H1 (cell line): ENCODE data around the gene PPP1R3G. TPM values are rescaled to one million over a fixed set of nuclear protein-coding genes. Genes with fewer than 3 reads are reported as not detected.

ENCODE experiments used
- CTCF ChIA-PET: fragments of 300-600 bp; sonication (Branson Sonifier 250); formaldehyde crosslinking; loops from one replicate; lab custom pipeline; 2021; ENCODE audit not compliant: partially characterized antibody; lab: Charles Lee
- POLR2A ChIA-PET: fragments of 300-600 bp; sonication (Branson Sonifier 250); formaldehyde crosslinking; loops from one replicate; lab custom pipeline; 2021; ENCODE audit warnings: inconsistent platforms; ENCODE audit not compliant: partially characterized antibody; lab: Charles Lee
- DNase-seq, 2 experiments: peaks; one replicate each; pipeline versions ENCODE4 v3.0.0 to v3.0.0-alpha.2; 2010 to 2022; ENCODE audit warnings: low spot score in 2 of 2, low read depth in 1 of 2, mixed read lengths in 1 of 2
- FAIRE-seq: peaks from 2 replicates; lab custom pipeline; 2011; peaks lifted over from hg19 to GRCh38; lab: Jason Lieb, UNC
- H2AFZ ChIP-seq: 2 replicates; pipeline ENCODE4 v1.8.1; 2012; ENCODE audit warnings: low read length, inconsistent platforms
- H2AK5ac ChIP-seq: 2 replicates; pipeline ENCODE4 v1.6.1; 2013; ENCODE audit warnings: low read depth, low read length
- H2BK120ac ChIP-seq: replicated peaks from 2 replicates; pipeline ENCODE3; 2013; ENCODE audit warnings: low read depth, low read length, inconsistent platforms
- H2BK12ac ChIP-seq: 2 replicates; pipeline ENCODE4 v1.6.1; 2013; ENCODE audit warnings: low read depth, low read length
- H2BK15ac ChIP-seq: 2 replicates; pipeline ENCODE4 v1.6.1; 2013; ENCODE audit warnings: low read length
- H2BK20ac ChIP-seq: 2 replicates; pipeline ENCODE4 v1.6.1; 2013; ENCODE audit warnings: low read length
- H2BK5ac ChIP-seq: 2 replicates; pipeline ENCODE4 v1.6.1; 2013; ENCODE audit warnings: low read depth, low read length
- H3K14ac ChIP-seq: 2 replicates; pipeline ENCODE4 v1.6.1; 2013; ENCODE audit warnings: inconsistent platforms; ENCODE audit not compliant: insufficient read length
- H3K18ac ChIP-seq: 2 replicates; pipeline ENCODE4 v1.6.1; 2013; ENCODE audit warnings: low read length; ENCODE audit errors: extremely low read depth
- H3K23ac ChIP-seq: 2 replicates; pipeline ENCODE4 v1.6.1; 2013; ENCODE audit warnings: inconsistent platforms; ENCODE audit not compliant: insufficient read length
- H3K23me2 ChIP-seq: 2 replicates; pipeline ENCODE4 v1.6.1; 2013; ENCODE audit warnings: low read depth, low read length
- H3K27ac ChIP-seq: 2 replicates; pipeline ENCODE4 v1.6.1; 2011; ENCODE audit warnings: low read depth, low read length, inconsistent platforms
- H3K27me3 ChIP-seq, 4 experiments: replicated peaks in 1 of 4; 1 replicate in 1 of 4; 2 replicates in 3 of 4; pipeline versions ENCODE4 v1.6.1 to v1.8.1; 2011 to 2013; ENCODE audit warnings: low read length in 3 of 4, mild to moderate bottlenecking in 3 of 4, inconsistent platforms in 2 of 4, mixed read lengths in 2 of 4, moderate library complexity in 1 of 4; ENCODE audit not compliant: control insufficient read depth in 3 of 4, insufficient read depth in 3 of 4; ENCODE audit errors: extremely low read depth in 1 of 4
- H3K36me3 ChIP-seq, 4 experiments: 2 replicates each; pipeline versions ENCODE4 v1.6.1 to v1.8.1; 2011 to 2013; ENCODE audit warnings: mild to moderate bottlenecking in 4 of 4, low read length in 3 of 4, moderate library complexity in 2 of 4, control low read depth in 1 of 4, inconsistent platforms in 1 of 4; ENCODE audit not compliant: insufficient read depth in 4 of 4, control insufficient read depth in 2 of 4
- H3K4ac ChIP-seq: replicated peaks from 2 replicates; pipeline ENCODE3; 2013; ENCODE audit warnings: low read length, low read depth, mixed read lengths, inconsistent platforms; ENCODE audit not compliant: insufficient read length
- H3K4me1 ChIP-seq, 4 experiments: replicated peaks in 1 of 4; 1 replicate in 1 of 4; 2 replicates in 3 of 4; pipeline versions ENCODE4 v1.6.1 to v1.8.1; 2011 to 2013; ENCODE audit warnings: low read length in 3 of 4, inconsistent platforms in 2 of 4, mixed read lengths in 1 of 4; ENCODE audit not compliant: insufficient read depth in 4 of 4, control insufficient read depth in 3 of 4
- H3K4me2 ChIP-seq, 2 experiments: 2 replicates each; pipeline versions ENCODE4 v1.6.1 to v1.8.1; 2011 to 2013; ENCODE audit warnings: low read depth in 2 of 2, low read length in 2 of 2, control low read depth in 1 of 2, inconsistent platforms in 1 of 2, mild to moderate bottlenecking in 1 of 2; ENCODE audit not compliant: insufficient read depth in 1 of 2
- H3K4me3 ChIP-seq, 4 experiments: fragments of 200-600, 300-600 bp in 1 of 4; sonication (generic), shearing (Covaris generic), sonication (Bioruptor Twin) in 1 of 4; 2 replicates each; pipeline versions ENCODE4 v1.5.1 to v1.8.1; 2011 to 2016; ENCODE audit warnings: low read length in 4 of 4, low read depth in 3 of 4, control low read depth in 2 of 4, inconsistent platforms in 2 of 4, mild to moderate bottlenecking in 2 of 4, mixed read lengths in 1 of 4, moderate library complexity in 1 of 4; ENCODE audit not compliant: insufficient read depth in 2 of 4; ENCODE audit errors: extremely low read depth in 1 of 4
- H3K56ac ChIP-seq: replicated peaks from 2 replicates; pipeline ENCODE3; 2013; ENCODE audit warnings: low read depth, mild to moderate bottlenecking, mixed read lengths, low read length, inconsistent platforms; ENCODE audit not compliant: insufficient read length
- H3K79me1 ChIP-seq: 2 replicates; pipeline ENCODE4 v1.6.1; 2013; ENCODE audit warnings: low read depth, low read length, control low read depth
- H3K79me2 ChIP-seq, 2 experiments: 2 replicates each; pipeline versions ENCODE4 v1.6.1 to v1.8.1; 2012 to 2013; ENCODE audit warnings: low read length in 2 of 2, mild to moderate bottlenecking in 2 of 2, inconsistent platforms in 1 of 2; ENCODE audit not compliant: insufficient read depth in 2 of 2, control insufficient read depth in 1 of 2
- H3K9ac ChIP-seq, 4 experiments: replicated peaks in 1 of 4; 1 replicate in 1 of 4; 2 replicates in 3 of 4; pipeline versions ENCODE4 v1.6.1 to v1.8.1; 2011 to 2013; ENCODE audit warnings: low read depth in 3 of 4, low read length in 3 of 4, control low read depth in 2 of 4, mild to moderate bottlenecking in 2 of 4, moderate library complexity in 2 of 4, inconsistent platforms in 1 of 4; ENCODE audit errors: extremely low read depth in 1 of 4
- H3K9me3 ChIP-seq, 2 experiments: 2 replicates each; pipeline versions ENCODE4 v1.6.1 to v1.8.1; 2012 to 2013; ENCODE audit warnings: mild to moderate bottlenecking in 2 of 2, moderate library complexity in 2 of 2, control low read depth in 1 of 2, inconsistent platforms in 1 of 2, low read depth in 1 of 2, low read length in 1 of 2, mixed read lengths in 1 of 2; ENCODE audit not compliant: insufficient read depth in 2 of 2
- H4K20me1 ChIP-seq, 2 experiments: replicated peaks in 1 of 2; 2 replicates each; pipeline versions ENCODE3 to v1.8.1; 2011 to 2013; ENCODE audit warnings: inconsistent platforms in 2 of 2, low read length in 2 of 2, mild to moderate bottlenecking in 1 of 2; ENCODE audit not compliant: insufficient read depth in 2 of 2, control insufficient read depth in 1 of 2
- H4K5ac ChIP-seq: 2 replicates; pipeline ENCODE4 v1.6.1; 2013; ENCODE audit warnings: low read length, low read depth, mixed read lengths, inconsistent platforms; ENCODE audit not compliant: insufficient read length
- H4K8ac ChIP-seq: 2 replicates; pipeline ENCODE4 v1.8.0; 2013; ENCODE audit warnings: mild to moderate bottlenecking, moderate library complexity, low read length, inconsistent platforms; ENCODE audit not compliant: insufficient read depth; ENCODE audit errors: extremely low read depth
- H4K91ac ChIP-seq: replicated peaks from 2 replicates; pipeline ENCODE3; 2013; ENCODE audit warnings: low read length, mixed read lengths, inconsistent platforms; ENCODE audit not compliant: insufficient read length
- ATF3 ChIP-seq: IDR thresholded peaks from 2 replicates; pipeline ENCODE4 v1.6.1; 2011; ENCODE audit warnings: low read depth, mild to moderate bottlenecking, low read length; ENCODE audit not compliant: insufficient read depth
- BCL11A ChIP-seq, 2 experiments: IDR thresholded peaks; one replicate each; pipeline ENCODE4 v1.6.1; 2011; ENCODE audit warnings: low read depth in 2 of 2, low read length in 2 of 2, mild to moderate bottlenecking in 2 of 2
- CREB1 ChIP-seq: IDR thresholded peaks from 2 replicates; pipeline ENCODE4 v1.6.1; 2012; ENCODE audit warnings: inconsistent platforms
- CTBP2 ChIP-seq: IDR thresholded peaks from 2 replicates; pipeline ENCODE4 v1.7.0; 2011; ENCODE audit warnings: borderline replicate concordance, mild to moderate bottlenecking, moderate library complexity, mixed read lengths, low read length; ENCODE audit not compliant: insufficient read depth, insufficient read length
- GTF2F1 ChIP-seq: IDR thresholded peaks from 2 replicates; pipeline ENCODE4 v1.6.1; 2012; ENCODE audit warnings: low read depth, low read length, improper control_type of control experiment, borderline replicate concordance
- HDAC2 ChIP-seq, 2 experiments: fragments of 300-600 bp in 1 of 2; sonication (generic) in 1 of 2; IDR thresholded peaks; 2 replicates each; pipeline ENCODE4 v1.6.1; 2011 to 2012; ENCODE audit warnings: low read depth in 2 of 2, low read length in 2 of 2, mild to moderate bottlenecking in 2 of 2, moderate library complexity in 2 of 2, borderline replicate concordance in 1 of 2, inconsistent platforms in 1 of 2
- NANOG ChIP-seq: IDR thresholded peaks from 2 replicates; pipeline ENCODE4 v1.6.1; 2011; ENCODE audit warnings: low read length, low read depth, mild to moderate bottlenecking, inconsistent platforms; ENCODE audit not compliant: insufficient read depth, poor library complexity, severe bottlenecking
- POU5F1 ChIP-seq: IDR thresholded peaks from 2 replicates; pipeline ENCODE4 v1.6.1; 2011; ENCODE audit warnings: low read depth, mild to moderate bottlenecking, low read length, moderate library complexity
- RFX5 ChIP-seq: IDR thresholded peaks from 2 replicates; pipeline ENCODE4 v1.6.1; 2011; ENCODE audit warnings: low read depth, low read length, improper control_type of control experiment, borderline replicate concordance
- RNF2 ChIP-seq: fragments of 200-900, 300-1000 bp; sonication (generic); IDR thresholded peaks from 2 replicates; pipeline ENCODE4 v1.7.1; 2016; ENCODE audit warnings: borderline replicate concordance, low read depth, mild to moderate bottlenecking, antibody characterized with exemption, low read length; ENCODE audit not compliant: poor library complexity, severe bottlenecking; ENCODE audit errors: missing control alignments
- SP4 ChIP-seq: IDR thresholded peaks from 2 replicates; pipeline ENCODE4 v1.6.1; 2012; ENCODE audit warnings: low read length, inconsistent platforms
- SRF ChIP-seq: IDR thresholded peaks from 2 replicates; pipeline ENCODE4 v1.6.1; 2011; ENCODE audit warnings: mild to moderate bottlenecking, low read depth, low read length, moderate library complexity
- WGBS, 2 experiments: shearing (Covaris generic) in 1 of 2; methylation state at CpG; one replicate each; pipeline versions ENCODE4 v1.1.6 to v1.1.7; 2013 to 2015; ENCODE audit warnings: low lambda C conversion rate in 2 of 2, mixed read lengths in 2 of 2, inconsistent platforms in 1 of 2, low coverage in 1 of 2, missing lambda C conversion rate in 1 of 2; ENCODE audit not compliant: insufficient replicate concordance in 2 of 2, insufficient coverage in 1 of 2, insufficient read length in 1 of 2; ENCODE audit errors: extremely low coverage in 1 of 2, missing lambda C conversion rate in 1 of 2; 5-methylcytosine and 5-hydroxymethylcytosine counted together
- polyA plus RNA-seq, 7 experiments: library from polyadenylated mRNA; depleted of rRNA in 3 of 7; stranded (reverse) in 5 of 7; unstranded in 2 of 7; fragments of >200 nt in 5 of 7; fragments of 200-250 nt in 2 of 7; gene quantifications; 1 replicate in 5 of 7; 2 replicates in 1 of 7; 4 replicates in 1 of 7; pipeline versions ENCODE4 v1.2.1 to v1.2.3, GENCODE V29; 2011 to 2013; ENCODE audit warnings: missing spikeins in 2 of 7, mixed read lengths in 2 of 7
- total RNA-seq: library from RNA; stranded (reverse); fragmentation: NEBNext Ultra II Directional; extraction: Animal tissue kit (Norgen Biotek cat#: 25700); gene quantifications from 2 replicates; pipeline ENCODE4 v1.2.1, GENCODE V29; 2021

Gene PPP1R3G
- total and polyA plus RNA-seq, 2 of the 8 experiments (the other 6 are each of a cell fraction or from before 2014, with no cell fraction given): 0.03 to 0.09 TPM

GRCh38 chr6:5054245-5054873, 30.8 kb upstream of the PPP1R3G start:
- peaks cover 5 to 6% of the 10 kb centered on the region in 2 experiments; a peak in 1 of 4 replicates for H3K9me3 ChIP-seq
- no peak overlapping the region for H2AK5ac ChIP-seq
- no peak for FAIRE-seq
- H3K79me1 ChIP-seq: no peaks in the 10 kb centered on the region
- no peaks in the 10 kb centered on the region for H3K27me3 ChIP-seq
- no peak overlapping the region for H2BK15ac ChIP-seq
- 86% methylated on average over 6 of the region's 6 CpGs; no CpG with 5 or more reads in 1 of the 2 experiments for WGBS, 2 experiments
- H3K36me3 ChIP-seq: peaks cover 0 to 2% (median 0%) of the 10 kb centered on the region in 4 experiments; a peak in 2 of 8 replicates
- POLR2A ChIA-PET: no interaction called here
- H3K4me1 ChIP-seq: no peaks in the 10 kb centered on the region
- H4K8ac ChIP-seq: no peak overlapping the region
- no peak overlapping the region for H4K91ac ChIP-seq
- H3K4ac ChIP-seq: no peak overlapping the region
- no peak overlapping the region for H4K5ac ChIP-seq
- no peaks in the 10 kb centered on the region for H3K23me2 ChIP-seq
- H3K4me2 ChIP-seq: no peak overlapping the region
- H3K23ac ChIP-seq: no peak overlapping the region
- H2BK20ac ChIP-seq: no peak overlapping the region
- no peak overlapping the region for H3K27ac ChIP-seq
- H3K18ac ChIP-seq: no peak overlapping the region
- H3K79me2 ChIP-seq: no peaks in the 10 kb centered on the region
- H3K56ac ChIP-seq: no peak overlapping the region
- H3K14ac ChIP-seq: no peak overlapping the region
- H2BK12ac ChIP-seq: no peak overlapping the region
- H3K4me3 ChIP-seq: no peak overlapping the region
- H2BK5ac ChIP-seq: no peak overlapping the region
- no peak overlapping the region for H2BK120ac ChIP-seq
- CTCF ChIA-PET: interaction anchor here (1.7 to 3.6 kb wide), 2 partner anchors 41 to 88 kb away, joined by 3 to 21 read pairs; no protein-coding TSS in a partner anchor
- H2AFZ ChIP-seq: no peak overlapping the region
- no peak overlapping the region for H3K9ac ChIP-seq
- H4K20me1 ChIP-seq: no peaks in the 10 kb centered on the region
- DNase-seq: no peak
- no peak for TF ChIP-seq NANOG
- no peak for TF ChIP-seq SRF
- TF ChIP-seq GTF2F1: no peak
- no peak for TF ChIP-seq POU5F1
- TF ChIP-seq RNF2: no peak
- no peak for TF ChIP-seq SP4
- TF ChIP-seq BCL11A (IDR thresholded peaks at IDR 0.05; ENCODE audit: low read depth in 2 of 2, low read length in 2 of 2): no peak
- TF ChIP-seq ATF3: no peak
- TF ChIP-seq RFX5: no peak
- TF ChIP-seq HDAC2 (IDR thresholded peaks at IDR 0.05; ENCODE audit: borderline replicate concordance in 1 of 2, low read depth in 2 of 2, low read length in 2 of 2): no peak
- no peak for TF ChIP-seq CREB1
- no peak for TF ChIP-seq CTBP2
